ENCODE results near the gene CCDC81. TPM values are rescaled to one million over a fixed set of nuclear protein-coding genes. Genes with fewer than 3 reads are reported as not detected.
"Not testable (repeated sequence)": the region's sequence is repeated elsewhere in the genome, so short reads cannot be mapped to it uniquely, and the experiment has no call there.

The CCDC81 gene
- total RNA-seq, 1 donor from 2014 or later, result 1.4 TPM

DNA sequence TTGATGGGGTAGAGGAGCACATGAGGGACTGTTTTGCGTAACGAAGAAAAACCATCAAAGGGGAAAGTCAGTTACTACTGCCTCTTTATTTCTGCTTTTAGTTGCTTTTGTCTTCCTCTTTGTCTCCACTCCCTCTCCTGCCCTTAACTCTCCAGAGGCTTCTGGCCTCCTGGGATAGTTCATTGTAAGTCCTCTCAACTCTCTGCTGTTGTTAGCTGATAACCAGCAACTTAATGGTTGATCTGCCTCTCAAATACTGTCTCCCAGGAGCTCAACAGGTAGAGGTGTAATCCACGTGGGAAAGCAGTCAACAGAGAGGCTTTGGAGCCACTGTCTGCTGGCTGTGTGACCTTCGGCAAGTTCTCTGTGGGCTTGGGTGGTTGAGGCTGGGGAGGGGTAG, 47.3 kb downstream of the CCDC81 start:
- DNase-seq (ENCODE audit: extremely low spot score, unreplicated experiment), result no peak
- Mint-ChIP-seq H3K9me3 (ENCODE audit: unreplicated experiment) (peaks cover 11% of the 10 kb centered on the region), H3K4me3 (ENCODE audit: unreplicated experiment) (no peak overlapping the region), H3K4me1 (ENCODE audit: unreplicated experiment) (peaks cover 10% of the 10 kb centered on the region), H3K36me3 (ENCODE audit: unreplicated experiment) (peaks cover 8% of the 10 kb centered on the region), H3K27ac (ENCODE audit: unreplicated experiment) (no peak overlapping the region), H3K27me3 (ENCODE audit: unreplicated experiment) (no peaks in the 10 kb centered on the region)
- TF ChIP-seq, protein P1, sequence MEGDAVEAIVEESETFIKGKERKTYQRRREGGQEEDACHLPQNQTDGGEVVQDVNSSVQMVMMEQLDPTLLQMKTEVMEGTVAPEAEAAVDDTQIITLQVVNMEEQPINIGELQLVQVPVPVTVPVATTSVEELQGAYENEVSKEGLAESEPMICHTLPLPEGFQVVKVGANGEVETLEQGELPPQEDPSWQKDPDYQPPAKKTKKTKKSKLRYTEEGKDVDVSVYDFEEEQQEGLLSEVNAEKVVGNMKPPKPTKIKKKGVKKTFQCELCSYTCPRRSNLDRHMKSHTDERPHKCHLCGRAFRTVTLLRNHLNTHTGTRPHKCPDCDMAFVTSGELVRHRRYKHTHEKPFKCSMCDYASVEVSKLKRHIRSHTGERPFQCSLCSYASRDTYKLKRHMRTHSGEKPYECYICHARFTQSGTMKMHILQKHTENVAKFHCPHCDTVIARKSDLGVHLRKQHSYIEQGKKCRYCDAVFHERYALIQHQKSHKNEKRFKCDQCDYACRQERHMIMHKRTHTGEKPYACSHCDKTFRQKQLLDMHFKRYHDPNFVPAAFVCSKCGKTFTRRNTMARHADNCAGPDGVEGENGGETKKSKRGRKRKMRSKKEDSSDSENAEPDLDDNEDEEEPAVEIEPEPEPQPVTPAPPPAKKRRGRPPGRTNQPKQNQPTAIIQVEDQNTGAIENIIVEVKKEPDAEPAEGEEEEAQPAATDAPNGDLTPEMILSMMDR (IDR thresholded peaks at IDR 0.05), result no peak

DNA sequence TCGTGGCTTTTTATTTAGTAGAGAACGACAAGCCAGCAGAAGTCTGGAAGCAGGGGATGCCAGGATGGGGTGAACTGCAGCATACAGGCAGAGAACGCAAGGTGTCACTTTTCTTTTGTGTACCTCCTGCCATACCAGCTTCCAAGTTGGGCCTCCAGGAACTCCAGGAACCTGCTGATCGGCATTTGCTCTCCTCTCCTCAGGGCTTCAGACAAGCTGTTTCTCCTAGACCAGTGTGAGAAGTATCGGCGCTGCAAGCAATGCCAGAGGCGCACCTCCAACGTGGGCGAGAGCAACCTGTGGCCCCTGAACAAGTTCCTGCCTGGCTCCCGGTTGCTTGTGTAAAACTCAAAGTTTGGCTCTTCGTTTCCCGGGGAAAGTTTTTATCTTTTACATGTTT, 47.7 kb downstream of the CCDC81 start:
- no peaks in the 10 kb centered on the region for H3K27me3 Mint-ChIP-seq (ENCODE audit: unreplicated experiment)
- H3K4me1 Mint-ChIP-seq (ENCODE audit: unreplicated experiment), result peaks cover 10% of the 10 kb centered on the region
- peaks cover 15% of the 10 kb centered on the region for H3K9me3 Mint-ChIP-seq (ENCODE audit: unreplicated experiment)
- H3K27ac Mint-ChIP-seq (ENCODE audit: unreplicated experiment), result no peak overlapping the region
- peaks cover 11% of the 10 kb centered on the region for H3K36me3 Mint-ChIP-seq (ENCODE audit: unreplicated experiment)
- TF ChIP-seq, protein P1 (IDR thresholded peaks at IDR 0.05), result no peak
- DNase-seq (ENCODE audit: extremely low spot score, unreplicated experiment), result no peak
- H3K4me3 Mint-ChIP-seq (ENCODE audit: unreplicated experiment), result no peak overlapping the region

DNA sequence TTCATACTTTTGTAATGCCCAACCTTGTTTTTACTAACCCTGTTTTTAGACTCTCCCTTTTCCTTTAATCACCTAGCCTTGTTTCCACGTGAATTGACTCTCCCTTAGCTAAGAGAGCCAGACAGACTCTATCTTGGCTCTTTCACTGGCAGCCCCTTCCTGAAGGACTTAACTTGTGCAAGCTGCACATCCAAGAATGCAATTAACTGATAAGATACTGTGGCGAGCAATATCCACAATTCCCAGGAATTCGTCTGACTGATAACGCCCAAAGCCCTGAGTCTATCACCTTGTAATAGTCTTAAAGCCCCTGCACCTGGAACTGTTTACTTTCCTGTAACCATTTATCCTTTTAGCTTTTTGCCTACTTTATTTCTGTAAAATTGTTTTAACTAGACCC, 48.8 kb downstream of the CCDC81 start:
- not testable (repeated sequence) for H3K27me3 Mint-ChIP-seq (ENCODE audit: unreplicated experiment); H3K4me3 Mint-ChIP-seq (ENCODE audit: unreplicated experiment); H3K27ac Mint-ChIP-seq (ENCODE audit: unreplicated experiment); DNase-seq (ENCODE audit: extremely low spot score, unreplicated experiment)
- peaks cover 13% of the 10 kb centered on the region for H3K36me3 Mint-ChIP-seq (ENCODE audit: unreplicated experiment)
- H3K9me3 Mint-ChIP-seq (ENCODE audit: unreplicated experiment), result peaks cover 22% of the 10 kb centered on the region
- peaks cover 10% of the 10 kb centered on the region for H3K4me1 Mint-ChIP-seq (ENCODE audit: unreplicated experiment)

DNA sequence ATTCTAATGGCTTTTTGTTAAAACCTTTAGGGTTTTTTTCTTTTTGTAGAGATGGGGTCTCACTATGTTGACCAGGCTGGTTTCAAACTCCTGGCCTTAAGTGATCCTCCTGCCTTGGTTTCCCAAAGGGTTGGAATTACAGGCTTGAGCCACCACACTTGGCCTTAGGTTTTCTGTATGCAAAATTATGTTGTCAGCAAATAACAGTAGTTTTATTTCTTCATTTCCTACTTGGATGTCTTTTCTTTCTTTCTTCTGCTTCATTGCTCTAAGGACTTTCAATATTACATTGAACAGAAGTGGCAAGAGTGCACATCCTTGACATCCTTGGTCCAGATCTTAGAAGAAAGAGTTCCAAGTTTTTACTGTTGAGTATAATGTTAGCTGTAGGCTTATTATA, 52.8 kb downstream of the CCDC81 start:
- Mint-ChIP-seq H3K27ac (ENCODE audit: unreplicated experiment) (no peak overlapping the region), H3K4me1 (ENCODE audit: unreplicated experiment) (peaks cover 10% of the 10 kb centered on the region), H3K4me3 (ENCODE audit: unreplicated experiment) (no peak overlapping the region), H3K27me3 (ENCODE audit: unreplicated experiment) (no peaks in the 10 kb centered on the region), H3K36me3 (ENCODE audit: unreplicated experiment) (peaks cover 12% of the 10 kb centered on the region), H3K9me3 (ENCODE audit: unreplicated experiment) (peaks cover 22% of the 10 kb centered on the region)
- TF ChIP-seq, protein P1 (IDR thresholded peaks at IDR 0.05), result no peak
- DNase-seq (ENCODE audit: extremely low spot score, unreplicated experiment), result no peak

DNA sequence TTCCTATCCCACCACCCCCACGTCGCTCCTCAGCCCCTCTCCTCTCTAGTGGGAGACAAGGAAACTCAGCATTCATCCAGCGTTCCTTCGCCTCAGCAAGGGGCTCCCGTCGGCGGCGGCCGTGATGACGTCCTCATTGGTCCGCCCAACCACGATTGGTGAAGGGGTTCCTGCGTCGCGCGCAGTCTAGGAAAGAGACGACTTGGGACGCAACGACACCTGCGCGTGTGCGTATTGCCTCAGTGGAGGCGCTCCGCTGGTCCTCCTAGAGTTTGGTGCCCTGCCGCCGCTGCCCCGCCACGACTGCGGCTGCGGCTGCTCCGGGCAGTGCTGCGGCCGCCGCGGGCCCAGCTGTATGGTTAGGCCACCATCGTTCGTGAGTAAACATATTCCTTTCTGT, 56.6 kb downstream of the CCDC81 start:
- no peaks in the 10 kb centered on the region for H3K4me1 Mint-ChIP-seq (ENCODE audit: unreplicated experiment)
- TF ChIP-seq, protein P1 (IDR thresholded peaks at IDR 0.05), result no peak
- H3K36me3 Mint-ChIP-seq (ENCODE audit: unreplicated experiment), result peaks cover 17% of the 10 kb centered on the region
- H3K27ac Mint-ChIP-seq (ENCODE audit: unreplicated experiment), result no peak overlapping the region
- no peak overlapping the region for H3K4me3 Mint-ChIP-seq (ENCODE audit: unreplicated experiment)
- H3K9me3 Mint-ChIP-seq (ENCODE audit: unreplicated experiment), result peaks cover 18% of the 10 kb centered on the region
- no peaks in the 10 kb centered on the region for H3K27me3 Mint-ChIP-seq (ENCODE audit: unreplicated experiment)
- DNase-seq (ENCODE audit: extremely low spot score, unreplicated experiment), result no peak

DNA sequence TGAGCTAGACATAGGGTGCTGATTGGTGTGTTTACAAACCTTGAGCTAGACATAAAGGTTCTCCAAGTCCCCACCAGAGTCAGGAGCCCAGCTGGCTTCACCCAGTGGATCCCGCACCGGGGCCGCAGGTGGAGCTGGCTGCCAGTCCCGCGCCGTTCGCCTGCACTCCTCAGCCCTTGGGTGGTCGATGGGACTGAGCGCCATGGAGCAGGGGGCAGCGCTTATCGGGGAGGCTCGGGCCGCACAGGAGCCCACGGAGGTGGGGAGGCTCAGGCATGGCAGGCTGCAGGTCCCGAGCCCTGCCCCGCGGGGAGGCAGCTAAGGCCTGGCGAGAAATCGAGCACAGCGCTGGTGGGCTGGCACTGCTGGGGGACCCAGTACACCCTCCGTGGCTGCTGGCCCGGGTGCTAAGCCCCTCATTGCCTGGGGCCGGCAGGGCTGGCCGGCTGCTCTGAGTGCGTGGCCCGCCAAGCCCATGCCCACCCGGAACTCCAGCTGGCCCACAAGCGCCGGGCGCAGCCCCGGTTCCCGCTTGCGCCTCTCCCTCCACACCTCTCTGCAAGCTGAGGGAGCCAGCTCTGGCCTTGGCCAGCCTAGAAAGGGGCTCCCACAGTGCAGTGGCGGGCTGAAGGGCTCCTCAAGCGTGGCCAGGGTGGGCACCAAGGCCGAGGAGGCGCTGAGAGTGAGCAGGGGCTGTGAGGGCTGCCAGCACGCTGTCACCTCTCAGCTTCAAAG, 58.8 kb downstream of the CCDC81 start:
- H3K4me3 Mint-ChIP-seq (ENCODE audit: unreplicated experiment); H3K36me3 Mint-ChIP-seq (ENCODE audit: unreplicated experiment); H3K9me3 Mint-ChIP-seq (ENCODE audit: unreplicated experiment); H3K27ac Mint-ChIP-seq (ENCODE audit: unreplicated experiment); H3K4me1 Mint-ChIP-seq (ENCODE audit: unreplicated experiment); DNase-seq (ENCODE audit: extremely low spot score, unreplicated experiment); H3K27me3 Mint-ChIP-seq (ENCODE audit: unreplicated experiment): not testable (repeated sequence)
